Suprapubic skin (tissue), 4 donors: ENCODE measurements around the gene ALKBH2. TPM values are rescaled to one million over a fixed set of nuclear protein-coding genes. Genes with fewer than 3 reads are reported as not detected.
A peak's percentile ranks its signal among the peaks of the same experiment; 100 is the strongest.

Source experiments
- DNase-seq, 2 donors: peaks; one replicate each; pipeline ENCODE4 v3.0.0-alpha.2; 2019; ENCODE audit warnings: low spot score in 2 of 2
- H3K27ac ChIP-seq: fragments of 200-600 bp; sonication (generic); one replicate; pipeline ENCODE4 v1.5.1; 2019
- H3K27me3 ChIP-seq: fragments of 200-600 bp; sonication (generic); one replicate; pipeline ENCODE4 v1.5.1; 2019
- H3K36me3 ChIP-seq: fragments of 200-600 bp; sonication (generic); one replicate; pipeline ENCODE4 v1.5.1; 2019
- H3K4me1 ChIP-seq: fragments of 200-600 bp; sonication (generic); one replicate; pipeline ENCODE4 v1.5.1; 2019
- H3K4me3 ChIP-seq: fragments of 200-600 bp; sonication (generic); one replicate; pipeline ENCODE4 v1.5.1; 2019; ENCODE audit warnings: mild to moderate bottlenecking
- H3K9me3 ChIP-seq: fragments of 200-600 bp; sonication (generic); one replicate; pipeline ENCODE4 v1.5.1; 2019
- CTCF ChIP-seq, 2 donors: fragments of 200-600 bp in 1 of 2; fragments of 450-650 bp in 1 of 2; sonication (generic) in 1 of 2; IDR thresholded peaks; one replicate each; pipeline ENCODE4 v1.5.1; 2016 to 2019; ENCODE audit warnings: antibody characterized with exemption in 2 of 2, mild to moderate bottlenecking in 1 of 2, moderate library complexity in 1 of 2
- EP300 ChIP-seq: sonication (generic); formaldehyde crosslinking; IDR thresholded peaks from one replicate; pipeline ENCODE4 v1.6.1; 2017; ENCODE audit warnings: antibody characterized with exemption
- POLR2A ChIP-seq, 2 donors: fragments of 450-650 bp; IDR thresholded peaks; one replicate each; pipeline ENCODE4 v1.6.1; 2017; ENCODE audit warnings: antibody characterized with exemption in 2 of 2, mild to moderate bottlenecking in 2 of 2, moderate library complexity in 2 of 2
- POLR2AphosphoS5 ChIP-seq, 3 donors: sonication (generic); formaldehyde crosslinking; IDR thresholded peaks; one replicate each; pipeline ENCODE4 v1.6.1; 2017; ENCODE audit warnings: antibody characterized with exemption in 3 of 3
- WGBS: methylation state at CpG from one replicate; pipeline ENCODE4 v1.1.5; 2018; 5-methylcytosine and 5-hydroxymethylcytosine counted together
- total RNA-seq, 4 donors: library from RNA; depleted of rRNA; stranded (reverse); fragments of >200 nt; gene quantifications; one replicate each; pipeline ENCODE4 v1.1.0, GENCODE V29; 2016

Gene ALKBH2
- total RNA-seq, 4 donors from 2014 or later: 18.8 to 36.0 (median 22.1) TPM

- peaks cover 22% of the 10 kb centered on the region for H3K4me1 ChIP-seq
- TF ChIP-seq POLR2AphosphoS5 (IDR thresholded peaks at IDR 0.05) (no peak), EP300 (no peak), CTCF (IDR thresholded peaks at IDR 0.05) (no peak), POLR2A (IDR thresholded peaks at IDR 0.05) (no peak)
- H3K27ac ChIP-seq: no peak overlapping the region
Measured at GRCh38 chr12:109120095-109120494, 26.8 kb upstream of the ALKBH2 start.

GRCh38 chr12:109116611-109116949 lies 23.3 kb upstream of the ALKBH2 start:
- peak in 1 of 2 donors; percentile 54 for DNase-seq
- Histone ChIP-seq H3K4me1 (peaks cover 53% of the 10 kb centered on the region), H3K36me3 (no peaks in the 10 kb centered on the region), H3K4me3 (peak overlapping the region; percentile 5), H3K27ac (peak overlapping the region; percentile 85), H3K27me3 (no peaks in the 10 kb centered on the region), H3K9me3 (no peaks in the 10 kb centered on the region)
- 80% methylated on average over 12 of the region's 12 CpGs for WGBS
- no peak for TF ChIP-seq POLR2A (IDR thresholded peaks at IDR 0.05)
- no peak for TF ChIP-seq CTCF (IDR thresholded peaks at IDR 0.05)
- TF ChIP-seq EP300: no peak
- no peak for TF ChIP-seq POLR2AphosphoS5 (IDR thresholded peaks at IDR 0.05)

More at GRCh38 chr12:109120095-109120494, 26.8 kb upstream of the ALKBH2 start:
- no peaks in the 10 kb centered on the region for H3K27me3 ChIP-seq
- 71% methylated on average over 2 of the region's 2 CpGs for WGBS
- H3K9me3 ChIP-seq: no peaks in the 10 kb centered on the region
- no peak overlapping the region for H3K4me3 ChIP-seq
- no peaks in the 10 kb centered on the region for H3K36me3 ChIP-seq
- no peak for DNase-seq

GRCh38 chr12:109115758-109116610 lies 22.7 kb upstream of the ALKBH2 start, which contains the start of gene ACACB:
Gene ACACB, plus strand, starts transcription at chr12:109116587. Its CDS starts 22,819 bp downstream, at chr12:109139406.
- Histone ChIP-seq H3K4me1 (peaks cover 56% of the 10 kb centered on the region), H3K36me3 (no peaks in the 10 kb centered on the region), H3K9me3 (no peaks in the 10 kb centered on the region), H3K27ac (peak within 1 kb of the TSS; percentile 85), H3K4me3 (peak within 1 kb of the TSS; percentile 5), H3K27me3 (no peaks in the 10 kb centered on the region)
- peak; percentile 80 to 89 for DNase-seq
- TF ChIP-seq CTCF (IDR thresholded peaks at IDR 0.05) (no peak), EP300 (peak; percentile 60), POLR2AphosphoS5 (IDR thresholded peaks at IDR 0.05) (peak in 2 of 3 donors; percentile 81 to 91), POLR2A (IDR thresholded peaks at IDR 0.05) (no peak)
- 64% methylated on average over 14 of the region's 14 CpGs for WGBS

GRCh38 chr12:109115404-109115757 lies 22.1 kb upstream of the ALKBH2 start:
- no peaks in the 10 kb centered on the region for H3K36me3 ChIP-seq
- 68% methylated on average over 3 of the region's 3 CpGs for whole genome bisulfite sequencing
- no peak overlapping the region for H3K4me3 ChIP-seq
- H3K4me1 ChIP-seq: peaks cover 62% of the 10 kb centered on the region
- no peak for DNase-seq
- H3K9me3 ChIP-seq: no peaks in the 10 kb centered on the region
- H3K27ac ChIP-seq: peak overlapping the region; percentile 85
- no peaks in the 10 kb centered on the region for H3K27me3 ChIP-seq
- TF ChIP-seq POLR2AphosphoS5 (IDR thresholded peaks at IDR 0.05) (no peak), POLR2A (IDR thresholded peaks at IDR 0.05) (no peak), CTCF (IDR thresholded peaks at IDR 0.05) (no peak), EP300 (no peak)

GRCh38 chr12:109114644-109115043 lies 21.4 kb upstream of the ALKBH2 start:
- H3K9me3 ChIP-seq: no peaks in the 10 kb centered on the region
- no peak for DNase-seq
- no peak overlapping the region for H3K4me3 ChIP-seq
- 65% methylated on average over 2 of the region's 2 CpGs for WGBS
- H3K36me3 ChIP-seq: no peaks in the 10 kb centered on the region
- peaks cover 65% of the 10 kb centered on the region for H3K4me1 ChIP-seq
- H3K27me3 ChIP-seq: no peaks in the 10 kb centered on the region
- peak overlapping the region; percentile 85 for H3K27ac ChIP-seq
- TF ChIP-seq EP300 (no peak), POLR2A (IDR thresholded peaks at IDR 0.05) (no peak), POLR2AphosphoS5 (IDR thresholded peaks at IDR 0.05) (no peak), CTCF (IDR thresholded peaks at IDR 0.05) (no peak)
